D721Med (cell line): Measurements from ENCODE around the gene CPS1.

Experiments used
- DNase-seq: peaks from one replicate; pipeline ENCODE4 v3.0.0; 2011; ENCODE audit warnings: low spot score; ENCODE audit not compliant: insufficient read length
- FAIRE-seq: peaks from 2 replicates; lab custom pipeline; 2011; peaks lifted over from hg19 to GRCh38; lab: Jason Lieb, UNC
- TF ChIP-seq, protein P1 (sequence below): IDR thresholded peaks from 2 replicates; pipeline ENCODE4 v1.5.1; 2012; ENCODE audit warnings: mild to moderate bottlenecking, control low read depth; ENCODE audit not compliant: insufficient read depth; ENCODE audit errors: missing control alignments

Gene CPS1

DNA sequence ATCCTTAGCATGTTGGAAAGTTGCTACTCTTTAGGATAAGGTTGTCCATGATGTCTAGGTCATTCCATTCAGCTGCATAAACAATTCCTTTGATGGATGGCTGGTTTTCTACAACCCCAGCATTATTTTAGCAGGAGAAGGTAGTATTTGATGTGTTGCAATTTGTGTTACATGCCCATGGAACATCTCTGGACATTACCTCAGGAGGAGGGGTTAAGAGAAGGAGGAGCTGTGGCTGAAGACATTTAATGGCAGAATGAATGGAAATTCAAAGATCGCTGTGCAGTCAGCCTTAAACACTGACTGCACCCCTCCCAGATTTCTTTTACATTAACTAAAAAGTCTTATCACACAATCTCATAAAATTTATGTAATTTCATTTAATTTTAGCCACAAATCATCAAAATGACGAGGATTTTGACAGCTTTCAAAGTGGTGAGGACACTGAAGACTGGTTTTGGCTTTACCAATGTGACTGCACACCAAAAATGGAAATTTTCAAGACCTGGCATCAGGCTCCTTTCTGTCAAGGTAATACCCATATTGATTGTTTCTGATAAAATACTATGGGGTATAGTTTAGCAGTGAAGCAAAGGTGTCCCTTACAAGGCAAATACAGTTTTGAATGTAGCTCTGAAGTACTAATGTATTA lies at the start of gene CPS1:
TSS of gene CPS1 (plus strand) at position 271 of the 652 bp plus-strand sequence. CDS start at position 406, 135 bp downstream.
- no peak for FAIRE-seq
- TF ChIP-seq, protein P1, sequence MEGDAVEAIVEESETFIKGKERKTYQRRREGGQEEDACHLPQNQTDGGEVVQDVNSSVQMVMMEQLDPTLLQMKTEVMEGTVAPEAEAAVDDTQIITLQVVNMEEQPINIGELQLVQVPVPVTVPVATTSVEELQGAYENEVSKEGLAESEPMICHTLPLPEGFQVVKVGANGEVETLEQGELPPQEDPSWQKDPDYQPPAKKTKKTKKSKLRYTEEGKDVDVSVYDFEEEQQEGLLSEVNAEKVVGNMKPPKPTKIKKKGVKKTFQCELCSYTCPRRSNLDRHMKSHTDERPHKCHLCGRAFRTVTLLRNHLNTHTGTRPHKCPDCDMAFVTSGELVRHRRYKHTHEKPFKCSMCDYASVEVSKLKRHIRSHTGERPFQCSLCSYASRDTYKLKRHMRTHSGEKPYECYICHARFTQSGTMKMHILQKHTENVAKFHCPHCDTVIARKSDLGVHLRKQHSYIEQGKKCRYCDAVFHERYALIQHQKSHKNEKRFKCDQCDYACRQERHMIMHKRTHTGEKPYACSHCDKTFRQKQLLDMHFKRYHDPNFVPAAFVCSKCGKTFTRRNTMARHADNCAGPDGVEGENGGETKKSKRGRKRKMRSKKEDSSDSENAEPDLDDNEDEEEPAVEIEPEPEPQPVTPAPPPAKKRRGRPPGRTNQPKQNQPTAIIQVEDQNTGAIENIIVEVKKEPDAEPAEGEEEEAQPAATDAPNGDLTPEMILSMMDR, result no peak

DNA sequence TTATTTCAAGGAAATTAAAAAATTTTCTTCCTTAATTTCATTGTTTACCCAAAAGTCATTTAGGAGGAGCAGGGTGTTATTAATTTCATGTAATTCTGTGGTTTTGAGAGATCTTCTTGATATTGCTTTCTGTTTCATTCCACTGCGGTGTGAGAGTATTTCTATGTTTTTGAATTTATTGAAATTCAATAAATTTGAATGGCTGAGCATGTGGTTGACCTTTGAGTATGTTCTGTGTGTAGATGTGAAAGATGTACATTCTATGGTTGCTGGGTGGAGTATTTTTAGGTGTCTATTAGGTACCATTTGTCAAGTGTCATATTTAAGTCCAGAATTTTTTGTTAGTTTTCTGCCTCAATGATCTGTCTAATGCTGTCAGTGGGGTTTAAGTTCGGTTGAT lies 40.5 kb upstream of the CPS1 start:
- DNase-seq (no peak), FAIRE-seq (no peak)
- TF ChIP-seq, protein P1, result no peak

More for the DNA sequence above, at the start of gene CPS1:
- no peak for DNase-seq

DNA sequence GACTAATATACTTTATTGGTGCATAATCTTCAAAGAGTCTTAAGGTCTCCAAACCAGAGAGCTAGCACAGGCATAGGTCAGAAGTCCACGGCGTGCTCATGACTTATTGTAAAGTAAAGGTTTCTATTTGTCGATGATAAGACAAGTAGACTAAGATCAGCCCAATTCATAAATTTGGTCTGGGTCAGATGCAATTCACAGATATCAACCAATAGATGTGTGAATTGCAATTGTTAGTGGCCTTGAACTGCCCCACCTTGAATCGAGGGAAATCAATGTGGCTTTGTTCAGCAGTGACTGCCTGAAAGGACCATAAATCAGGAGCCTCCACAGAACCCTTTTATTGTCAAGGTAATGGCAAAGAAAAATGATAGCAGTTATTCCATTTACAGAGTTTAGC lies 39.1 kb upstream of the CPS1 start:
- no peak for DNase-seq
- TF ChIP-seq, protein P1, result no peak
- FAIRE-seq, result no peak

DNA sequence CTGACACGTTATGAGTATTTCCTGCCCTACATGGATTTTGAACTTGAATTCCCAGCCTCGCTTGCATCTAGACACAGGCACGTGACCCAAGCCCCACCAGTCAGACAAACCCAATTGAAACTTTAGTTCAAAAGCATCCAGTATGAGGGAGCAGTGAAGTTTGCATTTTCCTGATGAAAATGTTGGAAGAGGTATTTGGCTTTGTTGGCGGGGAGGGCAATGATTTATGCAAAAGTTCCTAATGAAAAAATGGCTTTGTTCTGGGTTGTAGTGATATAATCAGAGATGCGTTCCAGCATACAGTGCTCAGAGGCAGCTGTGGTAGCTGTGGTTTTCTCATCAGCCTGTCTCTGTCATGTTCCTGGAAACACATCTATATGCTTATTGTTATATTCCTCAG lies 36.8 kb upstream of the CPS1 start:
- FAIRE-seq, result no peak
- no peak for DNase-seq
- TF ChIP-seq, protein P1, result no peak

DNA sequence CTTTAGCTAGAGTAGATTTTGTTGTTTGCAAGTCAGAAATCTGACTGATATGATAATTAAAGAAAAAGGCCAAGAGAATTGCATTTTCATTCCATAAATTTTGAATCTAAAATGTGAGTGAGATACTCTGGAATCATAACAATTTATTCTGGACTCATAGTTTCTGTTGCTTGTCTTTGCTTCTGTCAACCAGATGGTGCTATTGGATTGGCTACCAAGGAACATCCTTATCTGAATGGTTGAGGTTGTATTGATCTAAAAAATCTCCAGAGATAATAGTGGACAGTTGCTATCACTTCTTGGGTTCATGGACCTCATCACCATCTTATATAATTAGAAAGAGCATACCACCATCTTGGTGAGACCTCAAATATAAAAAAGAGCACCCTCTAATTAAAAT lies 34.0 kb upstream of the CPS1 start:
- no peak for FAIRE-seq
- TF ChIP-seq, protein P1, result no peak
- DNase-seq, result no peak

DNA sequence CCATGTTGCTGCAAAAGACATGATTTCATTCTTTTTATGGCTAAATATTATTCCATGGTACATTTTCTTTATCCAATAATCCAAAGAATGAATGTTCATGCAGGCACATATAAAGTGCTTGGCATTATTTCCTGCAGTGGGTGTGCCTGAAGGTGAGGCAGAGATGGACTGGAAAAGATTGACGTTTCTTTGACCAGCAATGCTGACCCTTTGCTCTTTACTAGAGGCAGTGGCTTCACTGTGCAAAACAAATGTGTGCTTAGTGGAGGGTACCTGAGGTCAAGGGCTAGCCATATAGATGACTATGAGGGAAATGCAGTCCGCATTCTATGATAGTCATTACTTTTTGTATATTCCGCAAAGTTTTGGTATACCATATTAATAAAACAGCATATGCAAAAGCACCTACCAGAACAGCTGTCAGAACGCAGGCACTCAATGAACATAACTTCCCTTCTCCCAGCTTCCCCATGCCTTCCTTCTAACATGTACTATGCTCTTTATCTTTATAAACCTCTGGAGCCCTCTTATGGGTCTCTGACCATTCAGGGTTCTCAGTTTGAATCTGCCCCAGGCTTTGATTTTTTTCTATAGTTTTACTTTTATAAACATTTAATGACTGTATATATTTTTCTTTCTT lies 32.6 kb upstream of the CPS1 start:
- TF ChIP-seq, protein P1, result no peak
- DNase-seq (no peak), FAIRE-seq (no peak)

DNA sequence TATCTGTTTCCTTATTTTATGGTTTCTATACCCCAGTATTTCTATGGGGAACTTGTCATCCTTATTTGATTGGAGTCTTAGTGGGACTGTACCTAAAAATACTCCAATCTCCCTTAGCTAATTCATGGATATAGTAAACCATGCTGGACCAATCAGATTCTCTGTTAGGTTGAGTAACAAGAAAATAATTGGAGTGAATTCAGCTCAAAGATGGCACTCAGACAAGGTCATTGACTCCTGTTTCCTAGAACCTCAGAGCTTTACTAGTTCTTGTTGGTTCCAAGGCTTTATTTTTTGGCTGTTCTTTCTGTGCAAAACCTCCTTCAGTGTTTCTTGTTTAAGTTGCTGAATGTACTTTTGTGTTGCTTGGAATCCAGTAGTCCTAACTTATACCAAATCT lies 31.9 kb upstream of the CPS1 start:
- TF ChIP-seq, protein P1, result no peak

More for the DNA sequence above, 31.9 kb upstream of the CPS1 start:
- FAIRE-seq, result no peak
- no peak for DNase-seq
